22Rv1 (cell line): ENCODE data around the gene SYNE1.

Source experiments
- H3K27ac ChIP-seq: fragments of 450-650 bp; 2 replicates; pipeline ENCODE4 v1.5.1; 2017
- CTCF ChIP-seq: fragments of 450-650 bp; IDR thresholded peaks from 2 replicates; pipeline ENCODE4 v1.5.1; 2017; ENCODE audit warnings: mild to moderate bottlenecking
- ZFX ChIP-seq: fragments of 450-650 bp; IDR thresholded peaks from 2 replicates; pipeline ENCODE4 v1.6.1; 2017; ENCODE audit warnings: antibody characterized with exemption, borderline replicate concordance

SYNE1 gene

GRCh38 chr6:152154559-152155356 lies 482.4 kb downstream of the SYNE1 start:
- TF ChIP-seq CTCF = no peak
- TF ChIP-seq ZFX = no peak
- no peak overlapping the region for H3K27ac ChIP-seq

- H3K27ac ChIP-seq = no peak overlapping the region
- no peak for TF ChIP-seq ZFX
- no peak for TF ChIP-seq CTCF
These were observed 485.2 kb downstream of the SYNE1 start for GRCh38 chr6:152151920-152152319.

- TF ChIP-seq ZFX (no peak), CTCF (no peak)
- no peak overlapping the region for H3K27ac ChIP-seq
These were observed 487.0 kb downstream of the SYNE1 start for GRCh38 chr6:152150196-152150595.

GRCh38 chr6:152148412-152148811 lies 488.8 kb downstream of the SYNE1 start:
- TF ChIP-seq ZFX (no peak), CTCF (no peak)
- H3K27ac ChIP-seq = no peak overlapping the region

GRCh38 chr6:152147269-152147668 lies 489.9 kb downstream of the SYNE1 start:
- TF ChIP-seq CTCF (no peak), ZFX (no peak)
- no peak overlapping the region for H3K27ac ChIP-seq

- H3K27ac ChIP-seq = no peak overlapping the region
- TF ChIP-seq ZFX (no peak), CTCF (no peak)
These were observed 490.8 kb downstream of the SYNE1 start for GRCh38 chr6:152146385-152146784.

GRCh38 chr6:152143359-152143758 lies 493.8 kb downstream of the SYNE1 start:
- H3K27ac ChIP-seq = no peak overlapping the region

More at GRCh38 chr6:152143359-152143758, 493.8 kb downstream of the SYNE1 start:
- no peak for TF ChIP-seq ZFX
- no peak for TF ChIP-seq CTCF
